Caco-2 (cell line): ENCODE data around the gene ASXL1. TPM values are rescaled to one million over a fixed set of nuclear protein-coding genes. Genes with fewer than 3 reads are reported as not detected.

ENCODE experiments used
- BruUV-seq: library from RNA; stranded (reverse); fragments of 400-500 nt; replicated peaks from 2 replicates; lab custom pipeline; 2021; lab: Mats Ljungman, UMichigan
- CTCF ChIA-PET: fragments of 300-600 bp; sonication (Branson Sonifier 250); formaldehyde crosslinking; loops from one replicate; lab custom pipeline; 2022; ENCODE audit warnings: antibody characterized with exemption; lab: Charles Lee
- POLR2A ChIA-PET: fragments of 300-600 bp; sonication (Branson Sonifier 250); formaldehyde crosslinking; loops from one replicate; lab custom pipeline; 2022; ENCODE audit warnings: antibody characterized with exemption; lab: Charles Lee
- DNase-seq, 2 experiments: peaks; one replicate each; pipeline versions ENCODE4 v3.0.0 to v3.0.0-alpha.2; 2020 to 2022
- H3K27me3 ChIP-seq: replicated peaks from 2 replicates; pipeline ENCODE4 v1.6.0; 2011; ENCODE audit warnings: low read length; ENCODE audit not compliant: control insufficient read depth, insufficient read depth
- H3K36me3 ChIP-seq: 2 replicates; pipeline ENCODE4 v1.5.1; 2011; ENCODE audit warnings: low read length; ENCODE audit not compliant: control insufficient read depth, insufficient read depth
- H3K4me1 ChIP-seq: fragments of 250-450 bp; sonication (Bioruptor Pico); 2 replicates; pipeline ENCODE4 v1.5.1; 2020; ENCODE audit warnings: mild to moderate bottlenecking
- H3K4me3 ChIP-seq: 2 replicates; pipeline ENCODE4 v1.5.1; 2011; ENCODE audit warnings: low read depth, mild to moderate bottlenecking, control low read depth, low read length
- H3K9me3 ChIP-seq: fragments of 250-450 bp; sonication (Bioruptor Pico); 2 replicates; pipeline ENCODE4 v1.5.1; 2020; ENCODE audit warnings: mild to moderate bottlenecking, moderate library complexity
- H3K27ac Mint-ChIP-seq: one replicate; pipeline ENCODE4 v1.8.0; 2022; ENCODE audit warnings: mixed read lengths; ENCODE audit not compliant: unreplicated experiment
- H3K27me3 Mint-ChIP-seq: one replicate; pipeline ENCODE4 v1.8.0; 2022; ENCODE audit warnings: mixed read lengths; ENCODE audit not compliant: insufficient read depth, unreplicated experiment
- H3K36me3 Mint-ChIP-seq: one replicate; pipeline ENCODE4 v1.8.0; 2022; ENCODE audit warnings: mild to moderate bottlenecking, mixed read lengths; ENCODE audit not compliant: insufficient read depth, unreplicated experiment
- H3K4me1 Mint-ChIP-seq: one replicate; pipeline ENCODE4 v1.8.0; 2022; ENCODE audit warnings: low read depth, mixed read lengths; ENCODE audit not compliant: unreplicated experiment
- H3K4me3 Mint-ChIP-seq: one replicate; pipeline ENCODE4 v1.8.0; 2022; ENCODE audit warnings: mild to moderate bottlenecking, moderate library complexity, mixed read lengths; ENCODE audit not compliant: unreplicated experiment
- H3K9me3 Mint-ChIP-seq: one replicate; pipeline ENCODE4 v1.8.0; 2022; ENCODE audit warnings: mixed read lengths; ENCODE audit not compliant: unreplicated experiment
- CTCF ChIP-seq, 2 experiments: fragments of 200-600 bp in 1 of 2; IDR thresholded peaks; 1 replicate in 1 of 2; 2 replicates in 1 of 2; pipeline versions ENCODE4 v1.5.1 to v1.8.0; 2011 to 2022; ENCODE audit warnings: antibody characterized with exemption in 1 of 2, control low read depth in 1 of 2, inconsistent platforms in 1 of 2, low read depth in 1 of 2, low read length in 1 of 2, mild to moderate bottlenecking in 1 of 2, moderate library complexity in 1 of 2; ENCODE audit not compliant: insufficient read depth in 1 of 2, severe bottlenecking in 1 of 2, unreplicated experiment in 1 of 2
- intact Hi-C: fragments of 100-400 bp; cut with micrococcal nuclease; formaldehyde crosslinking; loops from one replicate; pipeline ENCODE4 v1.10.0; 2022; ENCODE audit not compliant: unreplicated experiment
- total RNA-seq: library from RNA; stranded (reverse); gene quantifications from 2 replicates; pipeline ENCODE4 v1.2.3, GENCODE V29; 2022

The ASXL1 gene
- total RNA-seq, 1 experiment from 2014 or later = 226 TPM

- Histone ChIP-seq H3K4me3 (no peak overlapping the region), H3K9me3 (no peaks in the 10 kb centered on the region), H3K4me1 (0 out of 2 replicates have a peak, but pooled peaks cover 5% of the 10 kb centered on the region), H3K27me3 (no peaks in the 10 kb centered on the region), H3K36me3 (peaks cover 17% of the 10 kb centered on the region)
- POLR2A ChIA-PET = no interaction called here
- peaks cover 8% of the 10 kb centered on the region for H3K4me1 Mint-ChIP-seq
- CTCF ChIA-PET = no interaction called here
- H3K9me3 Mint-ChIP-seq = no peaks in the 10 kb centered on the region
- intact Hi-C loops = loop anchor here (10.0 kb wide), 1 partner anchor 205 kb away; no protein-coding TSS in a partner anchor
- H3K27ac Mint-ChIP-seq = peak overlapping the region; percentile 22
- H3K36me3 Mint-ChIP-seq = peaks cover 99% of the 10 kb centered on the region
- no peak for DNase-seq
- TF ChIP-seq CTCF (IDR thresholded peaks at IDR 0.05; ENCODE audit: insufficient read depth in 1 of 2, low read depth in 1 of 2, low read length in 1 of 2, severe bottlenecking in 1 of 2, unreplicated experiment in 1 of 2) = no peak
- no peaks in the 10 kb centered on the region for H3K27me3 Mint-ChIP-seq
- no TSS peak for BruUV-seq
- H3K4me3 Mint-ChIP-seq = no peak overlapping the region
Measured at GRCh38 chr20:32449890-32450401, 91.8 kb downstream of the ASXL1 start.

GRCh38 chr20:32450484-32451061 lies 92.4 kb downstream of the ASXL1 start:
- Histone ChIP-seq H3K9me3 (no peaks in the 10 kb centered on the region), H3K27me3 (no peaks in the 10 kb centered on the region), H3K4me1 (no peaks in the 10 kb centered on the region), H3K4me3 (no peak overlapping the region), H3K36me3 (peaks cover 20% of the 10 kb centered on the region)
- Mint-ChIP-seq H3K4me1 (peaks cover 2% of the 10 kb centered on the region), H3K27ac (no peak overlapping the region), H3K9me3 (no peaks in the 10 kb centered on the region), H3K36me3 (peaks cover 97% of the 10 kb centered on the region), H3K4me3 (no peak overlapping the region), H3K27me3 (no peaks in the 10 kb centered on the region)
- BruUV-seq = no TSS peak
- no peak for TF ChIP-seq CTCF (IDR thresholded peaks at IDR 0.05; ENCODE audit: insufficient read depth in 1 of 2, low read depth in 1 of 2, low read length in 1 of 2, severe bottlenecking in 1 of 2, unreplicated experiment in 1 of 2)
- intact Hi-C loops = no loop called here
- no peak for DNase-seq
- POLR2A ChIA-PET = no interaction called here
- CTCF ChIA-PET = no interaction called here

GRCh38 chr20:32451340-32451681 lies 93.2 kb downstream of the ASXL1 start:
- Mint-ChIP-seq H3K27me3 (no peaks in the 10 kb centered on the region), H3K9me3 (no peaks in the 10 kb centered on the region), H3K4me1 (no peaks in the 10 kb centered on the region), H3K27ac (peak overlapping the region; percentile 17), H3K4me3 (no peak overlapping the region), H3K36me3 (peaks cover 94% of the 10 kb centered on the region)
- peak in 1 of 2 experiments; percentile 43 for DNase-seq
- ChIA-PET POLR2A (no interaction called here), CTCF (interaction anchor here (0.7 to 1.2 kb wide), 3 partner anchors 15 to 202 kb away, joined by 3 to 4 read pairs (median 3); no protein-coding TSS in a partner anchor)
- intact Hi-C loops = no loop called here
- Histone ChIP-seq H3K9me3 (no peaks in the 10 kb centered on the region), H3K4me3 (no peak overlapping the region), H3K4me1 (no peaks in the 10 kb centered on the region), H3K27me3 (no peaks in the 10 kb centered on the region), H3K36me3 (peaks cover 19% of the 10 kb centered on the region)
- no TSS peak for BruUV-seq
- TF ChIP-seq CTCF (IDR thresholded peaks at IDR 0.05; ENCODE audit: insufficient read depth in 1 of 2, low read depth in 1 of 2, low read length in 1 of 2, severe bottlenecking in 1 of 2, unreplicated experiment in 1 of 2) = no peak
